HG03196 (cell line): Measurements from ENCODE around the gene TSPAN11.

Experiments
- ATAC-seq: cut with Tn5 transposase; IDR thresholded peaks from one replicate; pipeline ENCODE4 v1.9.1; 2021; ENCODE audit not compliant: unreplicated experiment

Gene TSPAN11

DNA sequence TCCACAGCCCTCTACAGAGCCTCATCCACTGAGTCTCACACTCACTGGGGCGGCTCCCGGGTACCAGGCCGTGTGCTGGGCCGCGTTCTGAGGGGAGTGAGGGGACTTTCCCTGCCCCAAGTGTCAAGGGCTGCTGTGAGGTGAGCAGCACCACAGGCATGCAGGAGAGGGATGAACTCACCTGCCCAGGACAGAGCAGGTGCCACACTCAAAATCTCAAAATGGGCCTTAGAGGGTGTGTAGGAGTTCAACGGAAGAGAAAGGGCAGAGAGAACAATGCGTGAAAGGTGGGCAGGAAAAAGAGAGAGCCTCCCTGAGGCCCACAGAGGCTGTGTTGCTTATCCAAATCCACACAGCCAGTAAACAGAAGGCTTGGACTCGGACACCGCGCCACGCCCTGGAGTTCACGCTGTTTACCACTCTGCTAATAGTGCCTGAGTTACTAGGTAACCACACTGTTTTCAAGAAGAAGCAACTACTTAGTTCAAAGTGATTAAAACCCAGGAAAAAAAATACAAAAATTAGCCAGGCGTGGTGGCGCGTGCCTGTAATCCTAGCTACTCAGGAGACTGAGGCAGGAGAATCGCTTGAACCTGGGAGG lies 32.7 kb downstream of the TSPAN11 start:
- ATAC-seq = no peak

DNA sequence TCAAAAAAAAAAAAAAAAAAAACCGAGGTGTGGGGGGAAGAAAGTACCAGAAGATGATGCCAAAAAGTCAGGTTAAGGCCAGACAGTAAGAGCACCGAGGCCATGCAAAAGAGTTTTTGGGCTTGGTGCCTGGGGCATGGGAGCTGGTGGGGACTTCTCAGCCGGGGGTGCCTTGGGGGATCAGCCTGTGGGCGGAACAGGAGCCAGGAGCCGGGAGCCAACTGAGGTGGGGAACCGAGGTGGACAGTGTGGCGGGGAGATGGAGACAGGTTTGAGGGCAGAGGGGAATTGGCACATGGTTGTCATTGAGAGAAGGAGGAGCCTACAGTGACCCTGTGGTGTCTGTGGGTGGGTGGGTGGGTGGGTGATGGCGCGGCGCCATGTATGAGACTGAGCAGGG lies 33.2 kb downstream of the TSPAN11 start:
- no peak for ATAC-seq

DNA sequence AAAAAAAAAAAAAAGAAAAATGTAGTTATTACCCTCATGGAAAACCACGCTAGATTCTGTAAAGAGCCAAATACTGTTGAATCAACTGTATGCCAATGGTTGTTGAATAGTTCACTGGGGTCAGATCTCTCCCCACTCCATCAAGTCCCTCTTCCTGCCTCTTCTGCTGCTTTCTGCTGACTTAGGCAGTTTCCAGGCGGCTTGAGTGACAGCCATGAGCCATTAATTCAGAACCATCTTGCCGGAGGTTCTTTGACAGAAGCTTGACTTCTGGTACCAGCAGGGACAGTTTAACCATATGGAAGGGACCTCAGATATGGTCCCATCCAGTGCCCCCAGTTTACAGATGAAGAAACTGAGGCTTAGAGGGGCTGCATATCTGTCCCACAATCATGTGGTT lies 34.5 kb downstream of the TSPAN11 start:
- no peak for ATAC-seq

DNA sequence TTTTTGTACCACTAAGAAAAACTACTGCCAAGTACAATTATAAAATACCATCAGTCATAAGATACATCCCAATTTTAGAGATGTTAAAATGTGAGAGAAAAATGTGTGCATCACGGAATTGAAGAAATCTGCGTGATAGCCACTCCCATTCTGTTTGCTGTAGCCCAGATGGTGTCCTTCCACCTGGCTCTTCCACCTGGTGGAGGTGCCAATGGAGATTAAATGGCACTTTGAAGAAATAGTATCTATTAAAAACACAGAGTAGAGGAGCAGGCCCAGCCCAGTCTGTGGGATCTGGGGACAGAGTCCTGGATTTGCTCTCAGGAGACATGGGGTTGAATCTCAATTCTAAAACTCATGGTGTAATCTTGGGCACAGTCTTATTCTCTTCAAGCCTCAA lies 35.5 kb downstream of the TSPAN11 start:
- ATAC-seq = no peak

DNA sequence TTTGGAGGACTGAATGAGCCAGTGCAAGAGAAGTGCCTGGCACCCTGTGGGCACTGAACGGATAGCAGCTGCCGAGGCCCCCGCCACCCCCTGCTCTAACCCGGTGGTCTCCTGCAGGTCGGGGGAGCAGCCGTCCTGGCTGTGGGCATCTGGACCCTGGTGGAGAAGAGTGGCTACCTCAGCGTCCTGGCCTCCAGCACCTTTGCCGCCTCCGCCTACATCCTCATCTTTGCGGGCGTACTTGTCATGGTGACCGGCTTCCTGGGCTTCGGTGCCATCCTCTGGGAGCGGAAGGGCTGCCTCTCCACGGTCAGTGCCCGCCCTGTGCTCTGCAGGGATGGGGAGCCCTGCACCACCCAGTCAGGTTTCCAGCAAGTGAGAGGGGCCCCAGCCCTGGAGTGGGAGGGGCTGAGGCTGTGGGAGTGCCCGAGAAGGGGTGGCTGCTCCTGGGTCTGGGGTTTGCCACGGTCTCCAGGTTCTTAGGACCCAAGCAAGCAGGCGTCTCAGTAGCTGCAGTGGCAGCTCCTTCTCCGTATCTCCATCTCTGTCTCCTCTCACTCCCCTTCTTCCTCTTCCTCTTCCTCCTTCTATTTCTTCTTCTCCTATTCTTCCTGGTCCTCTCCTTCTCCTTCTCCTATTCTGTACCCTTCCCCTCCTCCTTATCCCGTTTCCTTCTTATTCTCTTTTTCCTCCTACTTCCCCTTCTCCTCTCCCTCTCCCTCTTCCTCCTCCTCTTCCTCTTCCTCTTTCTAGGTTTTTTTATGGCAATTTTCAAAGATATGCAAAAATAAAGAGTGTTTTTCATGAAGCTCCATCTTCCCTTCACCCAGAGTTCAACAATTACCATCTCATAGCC lies 37.4 kb downstream of the TSPAN11 start:
- no peak for ATAC-seq

DNA sequence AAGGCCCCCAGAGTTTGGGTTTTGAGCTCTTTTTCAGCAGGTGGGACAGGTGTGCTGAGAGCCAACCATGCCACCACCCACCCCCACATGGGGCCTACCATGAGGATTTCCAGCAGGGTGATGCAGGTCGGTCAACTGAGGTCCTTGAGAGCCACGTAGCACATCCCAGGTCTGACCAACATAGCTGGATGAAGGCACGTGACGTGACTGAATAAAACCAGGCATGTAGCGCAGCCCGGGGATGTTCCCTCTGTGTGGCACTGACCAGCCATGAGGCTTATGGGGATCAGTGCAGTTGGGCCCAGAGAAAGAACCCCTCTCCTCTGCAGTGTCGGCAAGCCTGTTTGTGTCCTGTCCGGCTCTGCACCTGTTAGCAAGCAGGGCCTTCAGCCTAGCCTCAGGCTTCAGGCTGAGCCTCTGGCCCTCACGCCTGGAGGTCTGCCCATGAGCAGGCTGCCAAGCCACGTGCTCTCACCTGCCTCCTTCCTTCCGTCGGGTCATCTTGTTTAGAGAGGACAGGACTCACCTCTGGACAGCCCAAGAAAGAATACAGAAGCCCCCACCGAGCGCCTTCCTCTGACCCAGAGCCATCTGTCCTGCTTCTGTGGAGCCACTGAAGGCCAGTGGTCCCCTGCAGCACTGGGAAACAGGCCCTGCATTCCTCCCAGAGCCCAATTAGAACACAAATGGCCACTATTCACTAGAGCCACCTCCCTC lies 38.5 kb downstream of the TSPAN11 start:
- ATAC-seq = no peak

DNA sequence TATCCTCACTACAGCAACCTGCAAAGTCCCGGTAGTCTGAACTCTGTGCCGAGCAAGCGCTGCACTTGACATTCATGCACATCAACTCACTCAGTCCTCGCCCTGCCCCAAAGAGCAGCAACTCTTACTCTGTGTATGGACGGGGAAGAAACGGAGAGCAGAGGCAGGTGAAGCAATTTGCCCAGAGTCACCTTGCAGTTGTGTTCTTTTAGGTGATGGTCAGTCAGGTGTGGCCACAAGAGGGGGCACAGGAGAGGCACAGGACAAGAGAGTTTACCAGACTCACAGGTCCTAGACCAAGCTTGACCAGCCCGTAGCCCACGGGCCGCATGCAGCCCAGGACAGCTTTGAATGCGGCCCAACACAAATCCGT lies 39.1 kb downstream of the TSPAN11 start:
- no peak for ATAC-seq

DNA sequence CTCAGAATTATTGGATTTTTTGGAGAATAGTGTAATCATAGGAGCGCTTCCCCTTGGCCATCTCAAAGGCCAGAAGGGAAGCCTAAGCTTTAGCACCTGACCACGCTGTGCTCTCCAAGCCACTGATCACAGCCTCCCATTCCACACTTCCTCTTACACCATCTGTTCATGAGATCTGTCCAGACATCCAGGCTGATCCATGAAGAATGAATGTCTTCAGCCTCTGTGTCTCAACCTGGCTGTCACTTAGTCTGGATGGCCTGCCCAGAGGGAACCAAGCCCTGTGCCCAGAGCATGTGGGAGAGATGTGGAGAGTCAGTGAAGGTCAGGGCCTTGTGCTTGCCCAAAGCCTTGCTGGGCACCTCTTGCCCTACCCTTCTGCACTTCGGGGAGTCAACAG lies 40.5 kb downstream of the TSPAN11 start:
- no peak for ATAC-seq

DNA sequence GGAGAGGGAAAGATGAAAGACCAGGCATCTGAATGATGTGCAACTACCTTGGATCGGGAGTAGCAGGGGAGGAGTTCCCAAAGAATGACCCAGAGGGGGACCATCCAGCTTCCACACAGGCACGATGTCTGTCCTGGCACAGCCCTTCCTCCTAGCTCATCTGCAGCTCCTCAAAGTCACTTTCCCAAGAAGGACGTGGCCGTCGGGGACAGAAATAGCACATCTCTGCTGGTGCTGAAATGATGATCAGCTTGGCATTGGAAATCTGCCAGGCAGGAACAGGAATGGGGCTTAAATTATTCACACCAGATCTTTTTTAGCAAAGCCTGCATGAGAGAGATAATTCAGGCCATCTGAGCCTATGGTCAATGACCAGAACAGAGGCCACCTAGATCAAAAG lies 41.7 kb downstream of the TSPAN11 start:
- ATAC-seq = no peak

DNA sequence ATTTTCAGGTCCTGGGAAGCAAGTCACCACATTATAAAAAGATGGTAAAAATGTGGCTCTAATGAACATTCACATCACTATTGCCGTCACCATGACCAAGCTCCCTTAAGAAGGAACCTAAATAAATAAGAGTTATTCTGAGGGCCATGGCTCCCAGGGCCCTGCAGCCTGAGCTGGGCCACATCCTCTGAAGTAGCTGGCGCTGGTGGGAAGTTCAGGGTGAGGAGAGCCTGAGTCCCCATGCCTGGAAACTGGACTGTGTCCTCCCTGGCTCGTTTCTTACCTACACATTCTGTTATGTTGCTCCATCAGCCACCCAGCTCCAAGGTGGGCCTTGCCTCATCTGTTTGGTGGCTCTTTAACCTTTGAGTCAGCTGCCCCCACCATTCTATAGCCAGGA lies 42.5 kb downstream of the TSPAN11 start:
- no peak for ATAC-seq

DNA sequence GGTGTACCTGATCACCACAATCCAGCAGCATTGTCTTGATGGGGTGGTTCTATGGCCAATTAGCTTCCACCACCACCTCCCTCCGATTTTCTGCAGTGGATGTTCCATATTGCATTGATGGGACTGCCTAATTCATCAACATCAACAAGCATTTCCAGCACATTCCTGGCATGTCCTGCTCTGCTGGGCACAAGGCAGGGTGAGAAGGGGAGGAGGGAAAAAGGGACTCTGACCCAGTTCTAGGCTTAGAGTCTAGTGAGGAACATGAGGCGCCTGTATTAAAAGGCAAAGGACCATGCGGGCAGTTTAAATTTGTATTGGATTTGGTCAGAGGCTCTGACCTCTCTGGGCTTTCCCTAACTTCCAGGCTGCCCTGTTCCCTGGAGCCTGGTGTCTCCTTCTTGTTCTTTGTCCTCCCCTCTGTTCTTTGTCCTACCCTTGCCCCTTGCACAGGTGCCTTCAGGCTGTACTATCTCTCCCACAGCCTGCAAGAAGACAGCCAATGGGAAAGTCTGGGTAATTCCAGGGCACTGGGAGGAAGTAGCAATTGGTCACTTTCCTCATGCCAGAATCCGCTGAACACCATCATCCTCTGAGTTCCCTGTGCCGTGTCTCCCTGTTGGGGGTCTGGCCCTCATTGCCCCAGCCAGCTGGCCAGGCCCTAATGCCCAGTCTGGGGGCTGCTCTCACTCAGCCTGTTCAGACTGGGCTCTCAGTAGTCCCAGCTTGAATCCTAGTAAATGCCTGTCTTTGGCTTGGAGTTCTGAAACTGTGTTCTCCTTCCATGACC lies 43.3 kb downstream of the TSPAN11 start:
- ATAC-seq = no peak

DNA sequence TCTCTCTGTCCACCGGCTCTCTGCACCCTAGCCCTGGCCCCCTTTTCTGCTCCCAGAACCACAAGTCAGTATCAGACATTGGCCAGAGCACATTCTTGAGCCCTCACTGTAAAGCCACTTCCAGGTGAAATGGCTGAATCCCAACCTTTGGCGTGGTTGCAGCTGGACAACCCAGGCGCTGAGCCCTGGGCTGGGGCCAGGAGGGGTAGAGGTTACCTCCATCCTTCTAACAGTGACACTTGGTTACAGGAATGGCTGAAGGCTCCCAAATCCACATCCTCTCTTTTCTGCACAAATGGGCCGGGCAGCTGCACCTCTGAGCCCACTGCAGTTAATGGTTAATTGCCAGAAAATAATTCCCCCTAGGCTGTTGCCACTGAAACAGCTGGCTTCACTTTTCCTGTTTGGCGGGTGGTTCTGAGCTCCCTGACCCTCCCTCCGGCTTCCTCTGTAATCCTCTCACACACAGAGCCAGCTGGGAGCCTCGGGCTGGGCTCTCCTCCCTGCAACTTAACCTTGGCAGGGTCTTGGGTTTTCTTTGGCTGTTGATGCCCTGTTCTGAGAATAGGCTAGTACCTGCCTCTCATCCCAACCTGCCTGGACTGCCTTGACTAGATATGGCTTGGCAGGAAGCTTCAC lies 44.1 kb downstream of the TSPAN11 start:
- no peak for ATAC-seq

DNA sequence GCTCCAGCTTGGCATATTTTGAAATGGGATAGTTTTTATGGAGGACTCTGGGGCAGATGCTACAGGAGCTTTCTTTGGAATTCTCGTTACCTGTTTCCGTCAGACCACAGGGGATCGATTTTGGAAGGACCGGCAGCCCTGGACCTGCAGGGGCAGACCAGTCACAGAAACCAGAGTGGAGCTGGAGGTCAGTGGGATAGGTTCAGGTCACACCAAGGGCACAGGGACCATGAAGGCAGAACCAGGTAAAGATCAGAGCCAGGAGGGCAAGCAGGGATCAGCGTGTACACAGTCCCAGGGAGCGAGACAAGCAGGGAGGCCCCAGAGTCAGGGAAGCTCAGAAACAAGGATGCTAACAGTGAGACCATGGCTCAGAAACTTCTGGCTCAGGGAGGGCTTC lies 45.5 kb downstream of the TSPAN11 start:
- no peak for ATAC-seq

DNA sequence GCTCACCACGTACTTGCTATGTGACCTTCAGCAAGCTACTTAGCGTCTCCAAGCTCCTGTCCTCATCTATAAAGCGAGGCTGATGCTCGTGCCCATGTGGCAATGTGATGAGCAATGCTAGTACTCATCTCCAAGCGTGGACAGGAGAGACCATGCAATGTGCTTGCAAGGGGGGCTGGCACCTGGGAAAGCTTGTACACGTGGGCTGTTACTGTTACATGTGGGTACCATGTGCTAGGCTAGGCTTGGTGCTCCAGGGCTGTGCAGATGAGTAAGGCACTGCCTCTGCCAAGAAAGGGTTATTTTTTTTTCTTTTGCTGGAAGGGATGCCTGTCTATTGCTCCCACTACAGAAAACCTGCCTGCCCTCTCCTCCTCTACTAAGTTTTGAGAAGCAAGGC lies 46.6 kb downstream of the TSPAN11 start:
- ATAC-seq = no peak

DNA sequence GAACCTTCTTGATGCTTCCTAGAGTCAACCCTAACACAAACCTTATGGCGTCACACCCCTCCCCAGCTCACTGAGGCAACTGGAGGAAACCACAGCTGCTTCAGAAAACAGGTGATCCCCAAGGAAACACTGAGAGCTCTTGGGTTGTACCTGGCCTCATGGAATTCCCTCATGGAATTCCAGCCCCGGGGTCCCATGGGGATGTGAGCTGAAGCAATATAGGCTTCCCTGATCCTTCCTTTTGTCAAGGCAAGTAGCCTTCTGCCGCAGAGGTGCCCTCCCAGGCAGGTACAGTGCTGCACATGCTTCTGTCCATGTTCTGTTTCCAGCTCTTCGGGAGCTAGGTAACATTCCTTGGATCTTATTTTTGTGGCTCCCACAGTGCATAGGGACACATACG lies 47.3 kb downstream of the TSPAN11 start:
- no peak for ATAC-seq

DNA sequence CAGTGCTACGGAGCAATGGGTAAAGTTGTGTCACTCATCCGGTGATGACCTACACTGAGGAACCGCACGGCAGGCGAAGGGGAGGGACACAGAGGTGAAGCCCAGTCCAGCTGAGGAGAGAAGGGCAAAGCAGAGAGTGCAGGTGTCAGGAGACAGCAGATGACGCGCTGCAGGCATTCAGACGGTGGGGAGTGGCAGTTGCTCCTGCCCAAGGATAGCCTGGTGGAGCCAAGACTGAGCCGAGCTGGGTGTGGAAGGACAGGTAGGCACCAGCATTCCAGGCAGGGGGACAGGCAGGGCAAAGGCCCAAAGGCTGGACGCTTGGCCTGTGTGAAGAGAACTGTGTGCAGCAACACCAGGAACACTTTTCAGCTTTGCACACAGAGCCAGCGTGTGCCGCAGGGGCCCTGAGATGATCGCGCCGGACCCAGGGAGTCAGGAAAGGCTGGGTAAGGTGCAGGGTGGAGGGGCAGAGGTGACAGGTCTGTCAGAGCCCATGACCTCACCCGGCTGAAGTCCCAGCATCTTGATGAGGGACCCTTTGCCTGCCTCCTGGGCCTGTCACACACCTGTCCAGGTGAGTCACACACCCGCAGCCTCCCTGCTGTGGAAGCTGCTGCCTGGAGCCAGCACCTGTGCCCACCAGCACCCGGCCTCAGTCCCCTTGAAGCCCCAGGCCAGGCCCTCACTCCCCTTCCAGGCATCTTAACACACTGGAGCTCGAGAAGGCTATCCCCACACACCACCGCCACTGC lies 48.4 kb downstream of the TSPAN11 start:
- ATAC-seq = no peak

DNA sequence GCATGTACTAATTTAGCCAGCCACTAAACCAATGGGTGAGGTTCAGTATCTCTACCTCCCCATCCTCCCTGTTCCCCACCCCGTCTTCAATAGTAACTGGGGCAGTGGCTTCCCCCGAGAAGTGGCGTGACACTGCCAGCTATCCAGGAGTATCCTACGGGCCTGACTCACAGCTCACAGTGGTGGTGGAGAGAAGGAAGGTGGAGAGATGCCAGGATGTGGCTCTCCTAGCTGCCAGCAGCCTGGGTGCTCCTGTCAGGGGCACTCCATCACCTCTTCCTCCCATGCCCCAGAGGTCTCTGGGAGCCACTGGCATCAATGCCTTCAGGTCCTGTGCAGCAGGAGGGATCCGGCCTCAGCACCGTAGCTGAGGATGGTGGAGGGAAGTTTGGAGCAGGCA lies 49.0 kb downstream of the TSPAN11 start:
- ATAC-seq = no peak

DNA sequence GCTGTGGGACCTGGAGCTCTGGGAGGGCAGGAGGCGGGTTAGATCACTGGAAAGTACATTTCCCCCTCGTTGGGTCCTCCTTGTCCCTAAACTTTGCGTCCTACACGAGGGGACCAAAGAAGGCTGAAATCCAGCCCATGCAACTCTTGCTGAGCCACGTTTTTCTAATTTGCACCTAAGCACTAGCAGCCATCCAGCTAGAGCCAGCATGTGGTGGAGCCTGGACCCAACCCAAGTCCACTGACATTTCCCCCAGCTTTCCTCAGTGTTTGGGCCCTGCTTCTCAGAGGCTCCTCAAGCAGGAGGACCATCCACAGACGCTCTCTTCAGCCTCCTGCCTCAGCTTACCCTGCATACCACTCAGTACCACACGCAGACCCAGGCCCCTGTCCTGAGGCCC lies 49.7 kb downstream of the TSPAN11 start:
- ATAC-seq = no peak

DNA sequence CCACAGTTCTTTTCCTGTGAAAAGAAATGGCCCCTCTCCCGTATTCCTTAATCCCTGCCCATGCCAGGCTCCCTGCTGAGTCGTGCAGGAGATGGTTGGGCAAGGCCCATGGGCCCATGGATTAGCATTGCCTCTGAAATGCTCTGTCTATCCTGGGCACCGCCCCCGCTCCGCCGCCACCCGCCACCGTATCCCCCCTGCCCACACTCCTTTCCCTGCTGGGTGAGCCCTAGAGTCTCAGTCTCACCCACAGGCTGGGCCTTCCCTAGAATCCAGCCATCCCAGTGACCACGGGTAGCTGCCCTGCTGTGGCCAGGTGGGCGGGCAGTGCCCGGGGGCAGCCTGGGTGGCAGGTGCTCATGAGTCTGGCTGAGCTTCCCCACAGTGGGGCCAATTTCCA lies 50.6 kb downstream of the TSPAN11 start:
- ATAC-seq = no peak
